Uterus (tissue), 4 donors: ENCODE measurements around the gene CTBS. TPM values are rescaled to one million over a fixed set of nuclear protein-coding genes. Genes with fewer than 3 reads are reported as not detected.

Source experiments
- DNase-seq, 2 donors: peaks; one replicate each; pipeline ENCODE4 v3.0.0-alpha.2; 2019 to 2020
- H3K27ac ChIP-seq, 2 donors: fragments of 200-600 bp; sonication (generic); 1 replicate in 1 of 2; 2 replicates in 1 of 2; pipeline ENCODE4 v1.5.1; 2016 to 2018
- H3K27me3 ChIP-seq, 2 donors: fragments of 200-600 bp; sonication (generic); one replicate each; pipeline ENCODE4 v1.5.1; 2018 to 2019; ENCODE audit warnings: control low read depth in 1 of 2
- H3K36me3 ChIP-seq, 2 donors: fragments of 200-600 bp; sonication (generic); one replicate each; pipeline ENCODE4 v1.5.1; 2019; ENCODE audit warnings: control low read depth in 1 of 2
- H3K4me1 ChIP-seq, 2 donors: fragments of 200-600 bp; sonication (generic); one replicate each; pipeline ENCODE4 v1.5.1; 2018 to 2019; ENCODE audit warnings: control low read depth in 1 of 2
- H3K4me3 ChIP-seq, 2 donors: fragments of 200-600 bp; sonication (generic); 1 replicate in 1 of 2; 2 replicates in 1 of 2; pipeline ENCODE4 v1.5.1; 2018 to 2019; ENCODE audit warnings: mild to moderate bottlenecking in 1 of 2
- H3K9me3 ChIP-seq, 2 donors: fragments of 200-600 bp; sonication (generic); one replicate each; pipeline ENCODE4 v1.5.1; 2019; ENCODE audit warnings: control low read depth in 1 of 2
- POLR2A ChIP-seq, 2 donors: fragments of 450-650 bp; IDR thresholded peaks; one replicate each; pipeline ENCODE4 v1.6.1; 2016; ENCODE audit warnings: antibody characterized with exemption in 2 of 2, mild to moderate bottlenecking in 1 of 2, moderate library complexity in 1 of 2
- intact Hi-C: fragments of 100-400 bp; cut with DNase I; formaldehyde crosslinking; loops from one replicate; pipeline ENCODE4 v1.15.1; 2023; ENCODE audit warnings: low total_unique reads
- total RNA-seq, 4 donors: library from RNA; depleted of rRNA in 3 of 4; stranded (reverse); fragments of >200 nt in 3 of 4; gene quantifications; one replicate each; pipeline versions ENCODE4 v1.1.0 to v1.2.4, GENCODE V29; 2014 to 2023
- TF ChIP-seq, protein P1 (sequence below), 4 experiments: fragments of 200-600 bp in 2 of 4; fragments of 450-650 bp in 2 of 4; sonication (generic) in 2 of 4; IDR thresholded peaks; one replicate each; pipeline ENCODE4 v1.5.1; 2016 to 2019; ENCODE audit warnings: antibody characterized with exemption in 4 of 4, mild to moderate bottlenecking in 2 of 4, moderate library complexity in 1 of 4
- donor health status: DM: yes; HTN: yes; CAD: no.

Gene CTBS
- total RNA-seq, 4 donors from 2014 or later = 3.1 to 40.0 (median 17.4) TPM

DNA sequence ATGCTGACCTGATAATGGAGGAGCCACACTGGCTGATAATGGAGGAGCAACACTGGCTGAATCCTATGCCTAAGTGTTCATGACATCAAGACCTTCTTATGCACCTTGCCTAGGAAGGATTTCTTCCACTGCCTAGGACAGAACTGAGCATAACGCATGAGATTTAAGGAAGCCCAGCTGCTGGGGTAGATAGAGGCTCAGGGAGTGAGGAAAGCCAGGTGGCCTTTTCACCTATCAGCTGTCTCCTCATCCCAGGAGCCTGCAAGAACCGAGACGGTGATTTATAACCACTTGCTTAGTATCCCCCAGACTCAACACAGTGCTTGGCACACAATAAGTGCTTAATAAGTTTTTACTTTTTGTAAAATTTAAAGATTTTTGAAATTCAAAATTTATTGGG lies 7.4 kb upstream of the CTBS start:
- H3K9me3 ChIP-seq = no peaks in the 10 kb centered on the region
- no peak for DNase-seq
- intact Hi-C loops = no loop called here
- H3K4me3 ChIP-seq = no peak overlapping the region
- no peaks in the 10 kb centered on the region for H3K27me3 ChIP-seq
- TF ChIP-seq, protein P1, sequence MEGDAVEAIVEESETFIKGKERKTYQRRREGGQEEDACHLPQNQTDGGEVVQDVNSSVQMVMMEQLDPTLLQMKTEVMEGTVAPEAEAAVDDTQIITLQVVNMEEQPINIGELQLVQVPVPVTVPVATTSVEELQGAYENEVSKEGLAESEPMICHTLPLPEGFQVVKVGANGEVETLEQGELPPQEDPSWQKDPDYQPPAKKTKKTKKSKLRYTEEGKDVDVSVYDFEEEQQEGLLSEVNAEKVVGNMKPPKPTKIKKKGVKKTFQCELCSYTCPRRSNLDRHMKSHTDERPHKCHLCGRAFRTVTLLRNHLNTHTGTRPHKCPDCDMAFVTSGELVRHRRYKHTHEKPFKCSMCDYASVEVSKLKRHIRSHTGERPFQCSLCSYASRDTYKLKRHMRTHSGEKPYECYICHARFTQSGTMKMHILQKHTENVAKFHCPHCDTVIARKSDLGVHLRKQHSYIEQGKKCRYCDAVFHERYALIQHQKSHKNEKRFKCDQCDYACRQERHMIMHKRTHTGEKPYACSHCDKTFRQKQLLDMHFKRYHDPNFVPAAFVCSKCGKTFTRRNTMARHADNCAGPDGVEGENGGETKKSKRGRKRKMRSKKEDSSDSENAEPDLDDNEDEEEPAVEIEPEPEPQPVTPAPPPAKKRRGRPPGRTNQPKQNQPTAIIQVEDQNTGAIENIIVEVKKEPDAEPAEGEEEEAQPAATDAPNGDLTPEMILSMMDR (IDR thresholded peaks at IDR 0.05) = no peak
- no peak for TF ChIP-seq POLR2A (IDR thresholded peaks at IDR 0.05)
- no peak overlapping the region for H3K27ac ChIP-seq
- no peaks in the 10 kb centered on the region for H3K36me3 ChIP-seq
- H3K4me1 ChIP-seq = no peaks in the 10 kb centered on the region

DNA sequence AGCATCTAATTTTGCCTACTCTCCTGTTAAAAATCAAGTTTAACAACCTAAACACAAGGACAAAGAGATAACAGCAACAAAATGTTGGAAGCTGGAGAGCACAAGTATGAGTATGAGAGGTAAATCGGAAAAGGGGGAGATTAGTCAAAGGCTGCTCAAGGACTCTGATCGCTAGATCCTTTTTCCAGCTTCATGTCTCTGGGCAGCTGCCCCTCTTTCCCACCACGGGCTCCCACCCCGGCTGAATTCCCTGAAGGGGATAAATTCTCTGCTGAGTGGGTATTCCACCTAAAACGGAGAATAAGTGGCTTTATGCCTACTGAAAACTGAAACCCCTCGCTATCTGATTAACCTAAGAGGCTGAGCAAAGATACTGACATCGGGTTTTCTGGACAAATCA lies 696 bp upstream of the CTBS start:
- peak overlapping the region in 1 of 2 donors; percentile 87 for H3K4me3 ChIP-seq
- intact Hi-C loops = no loop called here
- no peak for TF ChIP-seq POLR2A (IDR thresholded peaks at IDR 0.05)
- TF ChIP-seq, protein P1 (IDR thresholded peaks at IDR 0.05) = no peak
- peaks cover 0 to 4% of the 10 kb centered on the region in 2 donors for H3K4me1 ChIP-seq
- no peaks in the 10 kb centered on the region for H3K27me3 ChIP-seq
- H3K9me3 ChIP-seq = no peaks in the 10 kb centered on the region
- no peak for DNase-seq
- peak overlapping the region; percentile 94 to 100 for H3K27ac ChIP-seq
- no peaks in the 10 kb centered on the region for H3K36me3 ChIP-seq

DNA sequence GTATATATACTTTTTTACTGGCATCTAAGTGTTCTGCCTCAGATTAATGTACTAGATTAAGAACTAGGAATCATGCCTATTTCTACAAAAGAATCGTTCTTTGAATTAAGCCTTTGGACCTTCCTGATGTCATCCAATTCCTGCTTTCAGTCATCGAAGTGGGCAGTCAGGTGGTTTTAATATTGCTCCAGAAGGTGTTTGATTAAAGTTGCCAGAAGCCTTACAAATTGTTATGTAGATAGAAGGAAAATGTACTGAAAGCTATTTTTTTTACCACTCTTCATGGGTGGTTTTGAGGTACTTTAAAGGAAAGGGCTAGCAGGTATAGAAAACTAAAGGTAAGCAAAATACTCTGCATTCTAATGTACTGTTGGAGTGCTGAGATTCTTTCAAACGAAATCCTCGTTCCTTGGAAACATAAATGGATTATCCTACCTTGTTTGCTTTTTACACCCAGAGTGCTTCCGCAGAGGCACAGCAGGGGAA lies 716 bp downstream of the CTBS start:
- peaks cover 0 to 4% of the 10 kb centered on the region in 2 donors for H3K4me1 ChIP-seq
- DNase-seq = no peak
- intact Hi-C loops = no loop called here
- TF ChIP-seq, protein P1 (IDR thresholded peaks at IDR 0.05) = no peak
- no peak for TF ChIP-seq POLR2A (IDR thresholded peaks at IDR 0.05)
- H3K27me3 ChIP-seq = no peaks in the 10 kb centered on the region
- no peaks in the 10 kb centered on the region for H3K36me3 ChIP-seq
- no peaks in the 10 kb centered on the region for H3K9me3 ChIP-seq
- peak overlapping the region; percentile 48 to 87 for H3K4me3 ChIP-seq
- H3K27ac ChIP-seq = peak overlapping the region; percentile 94 to 100

DNA sequence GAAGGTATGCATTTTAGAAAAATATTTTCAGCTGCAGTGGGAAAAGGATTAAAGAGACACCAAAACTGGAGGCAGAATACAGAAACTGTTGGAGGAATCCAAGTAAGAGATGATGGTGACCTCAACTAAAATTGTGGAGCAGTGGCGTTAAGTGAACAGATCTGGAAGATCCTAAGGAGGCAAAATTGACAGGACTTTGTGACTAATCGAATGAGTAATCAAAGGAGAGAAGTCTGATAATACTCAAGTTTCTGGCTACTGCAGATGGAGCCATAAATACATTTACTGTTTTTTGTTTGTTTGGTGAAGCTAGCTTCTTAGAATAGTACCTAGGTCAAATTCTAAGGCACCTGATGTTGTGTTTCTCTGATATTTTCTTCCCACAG lies 3.1 kb downstream of the CTBS start:
- intact Hi-C loops = no loop called here
- Histone ChIP-seq H3K4me1 (peaks cover 0 to 4% of the 10 kb centered on the region in 2 donors), H3K36me3 (no peaks in the 10 kb centered on the region), H3K27ac (no peak overlapping the region), H3K4me3 (no peak overlapping the region), H3K27me3 (no peaks in the 10 kb centered on the region), H3K9me3 (no peaks in the 10 kb centered on the region)
- no peak for TF ChIP-seq POLR2A (IDR thresholded peaks at IDR 0.05)
- TF ChIP-seq, protein P1 (IDR thresholded peaks at IDR 0.05) = no peak
- no peak for DNase-seq

DNA sequence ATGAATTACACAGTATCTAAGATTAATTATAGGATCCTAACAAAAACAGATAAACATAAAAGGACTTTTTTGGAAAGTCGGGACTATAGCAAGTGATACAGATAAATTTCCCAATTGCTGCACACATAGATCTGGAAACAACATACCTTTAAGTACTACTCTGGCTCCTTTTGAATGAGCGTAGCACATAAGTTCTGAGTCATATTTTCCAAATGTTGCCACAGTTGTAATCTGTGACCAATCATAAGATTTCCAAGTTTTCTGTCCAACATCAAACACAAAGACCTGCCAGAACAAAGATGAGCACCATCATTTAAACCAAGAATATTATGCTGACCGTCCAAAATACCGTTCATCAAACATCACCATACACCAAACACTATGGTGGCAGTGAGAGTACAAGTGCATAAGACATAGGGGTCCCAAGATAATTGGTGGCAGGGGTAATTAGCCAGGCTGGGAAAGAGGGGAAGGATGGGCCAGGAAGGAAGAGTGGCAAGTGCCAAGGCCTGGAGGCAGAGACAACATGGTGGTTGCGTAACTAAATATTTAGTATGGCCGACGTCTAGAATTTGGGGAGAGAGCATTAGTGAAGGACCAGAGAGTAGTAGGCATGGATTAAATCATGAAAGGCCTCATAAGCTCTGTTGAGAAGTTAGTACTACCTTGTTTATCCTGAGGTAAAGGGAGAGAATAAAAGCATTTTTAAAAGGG lies 3.6 kb downstream of the CTBS start:
- DNase-seq = no peak
- Histone ChIP-seq H3K4me3 (no peak overlapping the region), H3K36me3 (no peaks in the 10 kb centered on the region), H3K9me3 (no peaks in the 10 kb centered on the region), H3K4me1 (peaks cover 0 to 4% of the 10 kb centered on the region in 2 donors), H3K27ac (no peak overlapping the region), H3K27me3 (no peaks in the 10 kb centered on the region)
- intact Hi-C loops = no loop called here
- no peak for TF ChIP-seq POLR2A (IDR thresholded peaks at IDR 0.05)
- TF ChIP-seq, protein P1 (IDR thresholded peaks at IDR 0.05) = no peak
